Sigmoid colon (tissue), 7 donors: ENCODE measurements around the gene IL31. TPM values are rescaled to one million over a fixed set of nuclear protein-coding genes. Genes with fewer than 3 reads are reported as not detected.

ENCODE experiments used
- DNase-seq: peaks from one replicate; pipeline ENCODE4 v3.0.0-alpha.2; 2019
- H3K27ac ChIP-seq, 4 donors: fragments of 200-600 bp; sonication (generic); one replicate each; pipeline ENCODE4 v1.5.1; 2016 to 2019; ENCODE audit warnings: mild to moderate bottlenecking in 1 of 4
- H3K27me3 ChIP-seq, 3 donors: fragments of 200-600 bp; sonication (generic); one replicate each; pipeline ENCODE4 v1.5.1; 2019; ENCODE audit warnings: mild to moderate bottlenecking in 1 of 3
- H3K36me3 ChIP-seq, 4 donors: fragments of 200-600 bp; sonication (generic); one replicate each; pipeline ENCODE4 v1.5.1; 2016 to 2019
- H3K4me1 ChIP-seq, 4 donors: fragments of 200-600 bp; sonication (generic); one replicate each; pipeline ENCODE4 v1.5.1; 2017 to 2019
- H3K4me3 ChIP-seq, 4 donors: fragments of 200-600 bp; sonication (generic); one replicate each; pipeline ENCODE4 v1.5.1; 2017 to 2019; ENCODE audit warnings: mild to moderate bottlenecking in 2 of 4, moderate library complexity in 1 of 4
- H3K9me3 ChIP-seq, 4 donors: fragments of 200-600 bp in 3 of 4; sonication (generic) in 3 of 4; one replicate each; pipeline versions ENCODE4 v1.5.1 to v1.6.1; 2013 to 2019
- CTCF ChIP-seq, 4 experiments: fragments of 450-650 bp in 3 of 4; fragments of 200-600 bp in 1 of 4; IDR thresholded peaks; one replicate each; pipeline ENCODE4 v1.5.1; 2016 to 2019; ENCODE audit warnings: antibody characterized with exemption in 4 of 4, mild to moderate bottlenecking in 3 of 4, moderate library complexity in 2 of 4
- EP300 ChIP-seq, 4 donors: sonication (generic); formaldehyde crosslinking; IDR thresholded peaks; one replicate each; pipeline ENCODE4 v1.6.1; 2017; ENCODE audit warnings: antibody characterized with exemption in 4 of 4
- POLR2A ChIP-seq, 2 donors: fragments of 450-650 bp; IDR thresholded peaks; one replicate each; pipeline ENCODE4 v1.6.1; 2016; ENCODE audit warnings: antibody characterized with exemption in 2 of 2, mild to moderate bottlenecking in 2 of 2, moderate library complexity in 2 of 2
- POLR2AphosphoS5 ChIP-seq, 4 donors: sonication (generic); formaldehyde crosslinking; IDR thresholded peaks; one replicate each; pipeline ENCODE4 v1.6.1; 2017; ENCODE audit warnings: antibody characterized with exemption in 4 of 4
- WGBS, 2 donors: extraction: QIAGEN DNeasy Blood & Tissue Kit; methylation state at CpG; one replicate each; pipeline ENCODE4 v1.1.7; 2013; 5-methylcytosine and 5-hydroxymethylcytosine counted together
- intact Hi-C: fragments of 100-400 bp; cut with DNase I; formaldehyde crosslinking; loops from one replicate; pipeline ENCODE4 v1.15.1; 2023
- polyA plus RNA-seq, 3 donors: library from polyadenylated mRNA; stranded (reverse); fragments of 200-250 nt; gene quantifications; one replicate each; pipeline ENCODE4 v1.2.3, GENCODE V29; 2013
- total RNA-seq, 4 donors: library from RNA; depleted of rRNA; stranded (reverse); fragments of >200 nt; gene quantifications; one replicate each; pipeline ENCODE4 v1.1.0, GENCODE V29; 2016
- donor health status: healthy with polysubstance abuse.
- donor health status: Bipolar disorder and iron deficiency.
- donor health status: healthy.

The IL31 gene
- total RNA-seq = not detected
- not detected for polyA plus RNA-seq

GRCh38 chr12:122174155-122174845 lies at the start of gene IL31:
IL31 (minus strand) TSS chr12:122174221; CDS start chr12:122174172, 49 bp downstream.
- TF ChIP-seq POLR2A (IDR thresholded peaks at IDR 0.05) = no peak
- TF ChIP-seq CTCF (IDR thresholded peaks at IDR 0.05) = no peak
- TF ChIP-seq POLR2AphosphoS5 (IDR thresholded peaks at IDR 0.05) = no peak
- no peak for TF ChIP-seq EP300 (IDR thresholded peaks at IDR 0.05)
- H3K4me3 ChIP-seq = no peak within 1 kb of the TSS
- intact Hi-C loops = no loop called here
- H3K27ac ChIP-seq = no peak within 1 kb of the TSS
- DNase-seq = no peak
- no peaks in the 10 kb centered on the region for H3K9me3 ChIP-seq
- 92% methylated on average over 17 of the region's 17 CpGs for WGBS, 2 donors
- no peaks in the 10 kb centered on the region for H3K36me3 ChIP-seq
- no peaks in the 10 kb centered on the region for H3K4me1 ChIP-seq
- peaks cover 0 to 13% (median 0%) of the 10 kb centered on the region in 3 donors for H3K27me3 ChIP-seq

GRCh38 chr12:122216445-122216844 lies 42.4 kb upstream of the IL31 start:
- 93 to 95% methylated on average over 1 of the region's 1 CpG for WGBS, 2 donors
- no peaks in the 10 kb centered on the region for H3K27me3 ChIP-seq
- H3K36me3 ChIP-seq = peaks cover 28 to 100% (median 65%) of the 10 kb centered on the region in 4 donors
- no peaks in the 10 kb centered on the region for H3K4me1 ChIP-seq
- no peaks in the 10 kb centered on the region for H3K9me3 ChIP-seq
- no peak overlapping the region for H3K4me3 ChIP-seq
- TF ChIP-seq EP300 (IDR thresholded peaks at IDR 0.05) (no peak), CTCF (IDR thresholded peaks at IDR 0.05) (no peak), POLR2A (IDR thresholded peaks at IDR 0.05) (no peak), POLR2AphosphoS5 (IDR thresholded peaks at IDR 0.05) (no peak)
- no peak overlapping the region for H3K27ac ChIP-seq
- no peak for DNase-seq
- intact Hi-C loops = no loop called here

DNA sequence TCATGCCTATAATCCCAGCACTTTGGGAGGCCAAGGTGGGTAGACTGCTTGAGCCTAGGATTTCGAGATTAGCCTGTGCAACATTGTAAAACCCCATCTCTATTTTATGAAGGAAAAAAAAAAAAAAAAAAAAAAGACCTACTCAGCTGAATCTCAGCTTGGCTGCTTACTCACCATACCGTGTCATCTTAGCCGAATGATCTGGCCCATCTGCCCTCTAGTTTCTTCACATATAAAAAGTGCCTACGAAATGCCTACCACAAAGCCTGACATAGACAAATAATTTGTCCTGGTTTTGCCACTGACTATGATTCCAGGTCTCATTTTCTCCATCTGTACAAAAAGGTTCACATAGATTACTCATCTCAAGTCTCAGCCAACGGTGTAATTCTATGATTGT lies 41.8 kb upstream of the IL31 start:
- intact Hi-C loops = no loop called here
- Histone ChIP-seq H3K27me3 (no peaks in the 10 kb centered on the region), H3K4me1 (no peaks in the 10 kb centered on the region), H3K27ac (no peak overlapping the region), H3K4me3 (no peak overlapping the region), H3K36me3 (peaks cover 28 to 100% (median 64%) of the 10 kb centered on the region in 4 donors), H3K9me3 (no peaks in the 10 kb centered on the region)
- TF ChIP-seq CTCF (IDR thresholded peaks at IDR 0.05) (no peak), POLR2A (IDR thresholded peaks at IDR 0.05) (no peak), POLR2AphosphoS5 (IDR thresholded peaks at IDR 0.05) (no peak), EP300 (IDR thresholded peaks at IDR 0.05) (no peak)
- WGBS, 2 donors = 90 to 94% methylated on average over 5 of the region's 5 CpGs
- no peak for DNase-seq

DNA sequence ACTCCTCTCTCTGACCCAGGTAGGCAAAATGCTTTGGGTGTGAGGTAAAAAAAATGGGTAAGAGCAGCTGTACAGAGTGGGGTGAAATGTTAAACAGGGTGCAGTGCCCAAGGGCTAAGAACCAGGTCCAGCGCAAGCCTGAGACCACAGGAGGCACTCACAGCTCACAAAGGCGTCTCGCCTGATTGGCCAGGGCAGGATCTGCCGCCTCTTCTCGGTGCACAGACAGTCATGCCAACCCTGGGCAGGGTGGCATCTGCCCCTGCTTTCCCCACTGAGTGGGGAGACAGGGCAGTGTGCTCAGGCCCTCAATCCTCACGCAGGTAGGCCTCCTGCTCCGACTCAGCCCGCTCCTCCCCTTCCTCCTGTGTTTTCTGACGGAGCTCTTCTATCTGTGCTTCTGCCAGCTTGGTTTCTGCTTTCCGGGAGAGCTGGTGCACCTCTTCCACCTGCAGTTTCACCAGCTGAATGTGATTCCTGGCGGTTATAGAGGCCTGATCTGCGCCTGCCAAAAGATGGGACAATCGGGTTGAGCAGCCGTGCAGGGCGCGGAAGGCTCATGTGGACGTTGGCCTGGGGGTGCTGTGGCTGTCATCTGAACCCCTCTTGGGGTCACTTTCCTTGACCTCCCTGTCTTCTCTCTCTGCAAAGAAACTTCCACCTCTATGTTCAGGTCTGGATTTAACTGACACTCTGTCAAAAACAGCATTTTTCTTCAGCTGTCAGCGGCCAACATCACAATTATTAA lies 34.2 kb upstream of the IL31 start:
- Histone ChIP-seq H3K9me3 (no peaks in the 10 kb centered on the region), H3K27ac (no peak overlapping the region), H3K36me3 (peaks cover 12 to 66% (median 48%) of the 10 kb centered on the region in 4 donors), H3K4me1 (peaks cover 0 to 15% (median 14%) of the 10 kb centered on the region in 4 donors), H3K4me3 (no peak overlapping the region), H3K27me3 (peaks cover 11 to 29% (median 25%) of the 10 kb centered on the region in 3 donors)
- 93 to 95% methylated on average over 18 of the region's 18 CpGs for WGBS, 2 donors
- intact Hi-C loops = no loop called here
- DNase-seq = no peak
- no peak for TF ChIP-seq POLR2AphosphoS5 (IDR thresholded peaks at IDR 0.05)
- TF ChIP-seq POLR2A (IDR thresholded peaks at IDR 0.05) = no peak
- no peak for TF ChIP-seq CTCF (IDR thresholded peaks at IDR 0.05)
- TF ChIP-seq EP300 (IDR thresholded peaks at IDR 0.05) = no peak
